GM06990 (cell line): ENCODE results near the gene BRAT1.

Experiments used
- DNase-seq: peaks from one replicate; pipeline ENCODE4 v3.0.0-alpha.2; 2011; ENCODE audit not compliant: insufficient read length; ENCODE audit errors: extremely low read depth
- H3K27me3 ChIP-seq: replicated peaks from 2 replicates; pipeline ENCODE4 v1.6.0; 2011; ENCODE audit warnings: low read length; ENCODE audit not compliant: control insufficient read depth, insufficient read depth
- H3K36me3 ChIP-seq: 2 replicates; pipeline ENCODE4 v1.5.1; 2011; ENCODE audit warnings: low read length; ENCODE audit not compliant: control insufficient read depth, insufficient read depth
- H3K4me3 ChIP-seq: replicated peaks from 2 replicates; pipeline ENCODE4 v1.5.1; 2011; ENCODE audit warnings: low read depth, mild to moderate bottlenecking, control low read depth, low read length
- CTCF ChIP-seq: IDR thresholded peaks from 2 replicates; pipeline ENCODE4 v1.5.1; 2011; ENCODE audit warnings: low read length, control low read depth, mild to moderate bottlenecking, inconsistent platforms; ENCODE audit not compliant: insufficient read depth, poor library complexity, severe bottlenecking

The BRAT1 gene

DNA sequence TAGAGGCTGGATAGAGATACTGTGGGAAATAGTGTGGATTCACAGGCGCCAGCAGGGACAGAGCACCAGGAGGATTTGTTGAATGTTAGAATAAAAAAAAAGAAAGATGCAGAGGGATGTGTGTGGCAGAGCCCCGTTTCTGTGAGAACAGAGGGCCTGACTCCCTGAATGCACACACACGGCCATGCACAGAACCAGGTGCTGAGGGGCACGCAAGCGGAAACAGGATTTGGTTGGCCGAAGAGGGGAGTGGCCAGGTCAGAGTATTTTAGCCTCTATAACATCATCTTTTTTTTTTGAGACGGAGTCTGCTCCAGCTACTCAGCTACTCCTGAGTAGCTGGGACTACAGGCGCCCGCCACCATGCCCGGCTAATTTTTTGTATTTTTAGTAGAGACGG, 25.3 kb upstream of the BRAT1 start:
- no peak for TF ChIP-seq CTCF
- Histone ChIP-seq H3K36me3 (peaks cover 4% of the 10 kb centered on the region), H3K4me3 (no peak overlapping the region), H3K27me3 (no peaks in the 10 kb centered on the region)
- no peak for DNase-seq

DNA sequence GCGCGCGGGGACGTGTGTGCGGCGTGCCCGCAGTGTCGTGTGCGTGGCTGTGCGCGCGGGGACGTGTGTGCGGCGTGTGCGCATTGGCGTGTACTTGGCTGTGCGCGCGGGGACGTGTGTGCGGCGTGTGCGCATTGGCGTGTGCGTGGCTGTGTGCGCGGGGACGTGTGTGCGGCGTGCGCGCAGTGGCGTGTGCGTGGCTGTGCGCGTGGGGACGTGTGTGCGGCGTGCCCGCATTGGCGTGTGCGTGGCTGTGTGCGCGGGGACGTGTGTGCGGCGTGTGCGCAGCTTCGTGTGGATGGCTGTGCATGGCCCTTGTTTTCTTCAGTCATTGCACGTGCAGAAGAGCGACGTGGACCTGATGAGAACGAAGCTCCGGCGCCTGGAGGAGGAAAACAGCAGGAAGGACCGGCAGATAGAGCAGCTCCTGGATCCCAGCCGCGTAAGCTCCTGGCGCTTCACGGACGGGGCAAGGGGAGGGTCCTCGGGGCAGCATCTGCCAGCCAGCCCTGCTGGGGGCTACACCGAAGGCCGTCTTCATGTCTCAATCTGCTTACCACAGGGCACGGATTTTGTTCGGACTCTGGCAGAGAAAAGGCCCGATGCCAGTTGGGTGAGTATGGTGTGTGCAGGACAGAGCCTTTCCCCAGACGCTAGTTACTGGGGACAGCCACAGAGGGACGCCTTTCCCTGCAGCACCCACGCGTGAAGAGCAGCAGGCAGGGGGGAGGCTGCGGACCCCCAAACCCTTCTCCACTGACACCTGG, 22.8 kb upstream of the BRAT1 start:
- Histone ChIP-seq H3K27me3 (no peaks in the 10 kb centered on the region), H3K36me3 (peaks cover 2% of the 10 kb centered on the region), H3K4me3 (no peak overlapping the region)
- no peak for DNase-seq
- no peak for TF ChIP-seq CTCF

GRCh38 chr7:2576742-2577491, 21.6 kb upstream of the BRAT1 start:
- no peak for TF ChIP-seq CTCF
- Histone ChIP-seq H3K27me3 (no peaks in the 10 kb centered on the region), H3K4me3 (no peak overlapping the region), H3K36me3 (peaks cover 2% of the 10 kb centered on the region)
- DNase-seq: no peak

DNA sequence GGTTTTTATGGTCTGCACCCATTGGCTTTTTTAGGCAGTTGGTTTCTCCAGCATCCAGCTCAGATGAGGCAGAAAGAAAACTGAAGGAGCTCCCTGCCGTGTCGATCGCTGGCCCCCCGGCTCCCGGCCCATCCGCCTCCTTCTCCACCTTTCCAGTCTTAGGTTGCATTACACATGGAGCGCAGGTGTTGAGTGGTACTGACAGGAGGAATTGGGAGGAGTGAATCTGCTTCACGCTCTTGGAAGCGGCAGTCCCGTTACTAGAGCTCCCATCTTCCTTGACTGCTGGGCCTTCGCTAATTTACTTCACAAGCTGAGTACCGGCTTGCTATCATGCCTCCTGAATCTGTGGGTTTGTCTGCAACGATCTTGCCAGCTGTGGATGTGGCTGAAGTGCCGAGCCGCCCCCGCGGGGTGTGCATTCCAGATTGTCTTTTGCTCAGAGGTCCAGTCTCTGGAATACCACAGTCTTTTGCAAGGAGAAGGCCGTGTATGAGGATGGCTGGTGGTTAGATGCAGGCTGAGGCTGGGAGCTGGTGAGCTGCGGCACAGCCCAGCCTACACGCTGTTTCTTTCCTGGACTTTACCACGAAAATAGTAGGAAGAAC, 20.5 kb upstream of the BRAT1 start:
- H3K4me3 ChIP-seq: no peak overlapping the region
- H3K27me3 ChIP-seq: no peaks in the 10 kb centered on the region
- no peak for DNase-seq
- TF ChIP-seq CTCF: no peak
- peaks cover 2% of the 10 kb centered on the region for H3K36me3 ChIP-seq

GRCh38 chr7:2575046-2575732, 19.9 kb upstream of the BRAT1 start:
- no peak overlapping the region for H3K4me3 ChIP-seq
- no peak for TF ChIP-seq CTCF
- peaks cover 2% of the 10 kb centered on the region for H3K36me3 ChIP-seq
- no peaks in the 10 kb centered on the region for H3K27me3 ChIP-seq
- DNase-seq: no peak
